DLD1 (cell line): ENCODE measurements around the gene GGT5.
"Not testable (repeated sequence)": the region's sequence is repeated elsewhere in the genome, so short reads cannot be mapped to it uniquely, and the experiment has no call there.

Experiments used
- in situ Hi-C: cut with HindIII; loops from 2 replicates; pipeline ENCODE4 v1.10.0; 2017; ENCODE audit warnings: low sequenced_read_pairs

Gene GGT5

DNA sequence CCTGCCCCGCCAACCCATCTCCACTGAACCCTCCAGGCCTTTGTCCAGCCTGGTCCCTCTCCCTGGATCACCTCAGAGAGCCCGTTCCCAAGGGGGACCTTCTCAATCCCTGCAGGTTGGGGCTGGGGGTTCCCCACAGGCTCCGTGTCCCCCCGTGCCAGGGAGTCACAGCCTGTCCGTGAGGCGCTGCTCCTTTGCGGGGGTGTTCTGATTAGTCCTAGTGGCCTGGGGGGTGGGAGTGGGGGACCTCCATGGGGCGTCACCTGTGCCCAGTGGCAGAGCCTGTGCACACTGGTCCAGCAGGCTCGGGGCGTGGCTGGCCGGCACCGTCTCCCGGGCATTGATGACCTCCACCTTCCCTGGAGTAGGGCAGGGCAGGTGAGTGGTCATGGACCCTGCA lies 11.6 kb downstream of the GGT5 start:
- in situ Hi-C loops: no loop called here

DNA sequence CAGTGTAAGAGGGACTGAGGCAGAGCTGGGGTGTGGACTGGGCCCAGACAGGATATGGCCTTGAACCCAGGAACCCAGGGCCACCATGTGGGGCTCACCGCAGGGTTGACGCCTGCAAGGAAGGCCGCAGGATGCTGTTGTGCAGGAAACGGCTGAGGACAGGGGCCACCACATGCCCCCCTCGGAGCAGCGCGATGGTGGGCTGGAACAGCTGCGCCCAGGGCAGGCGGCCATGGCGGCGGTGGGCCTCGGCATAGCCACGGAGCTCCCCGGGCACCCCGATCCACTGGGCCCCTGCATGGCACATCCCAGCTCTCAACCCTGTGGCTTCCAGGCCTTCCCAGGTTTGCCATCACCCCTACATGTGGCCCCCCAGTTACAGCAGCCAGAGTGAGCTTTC lies 12.2 kb downstream of the GGT5 start:
- in situ Hi-C loops: no loop called here

DNA sequence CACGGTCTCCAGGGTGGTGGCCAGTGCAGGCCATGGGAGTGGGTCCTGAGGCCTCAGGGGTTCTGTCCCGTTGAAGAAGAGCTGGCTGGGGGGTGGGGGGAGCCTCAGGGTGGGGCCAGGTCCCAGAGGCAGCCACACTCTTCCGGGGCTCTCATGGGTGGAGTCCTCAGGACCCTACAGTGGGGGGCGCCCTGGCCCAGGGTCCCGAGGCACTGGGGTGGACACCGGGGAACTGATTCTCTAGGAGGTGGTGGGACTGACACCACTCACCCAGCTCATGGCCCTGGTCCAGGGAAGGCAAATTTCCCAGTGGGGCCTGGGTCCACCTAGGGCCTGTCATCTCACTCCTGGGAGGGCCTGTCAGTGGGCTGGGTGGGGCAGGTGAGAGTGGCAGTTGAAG lies 12.8 kb downstream of the GGT5 start:
- in situ Hi-C loops: no loop called here

DNA sequence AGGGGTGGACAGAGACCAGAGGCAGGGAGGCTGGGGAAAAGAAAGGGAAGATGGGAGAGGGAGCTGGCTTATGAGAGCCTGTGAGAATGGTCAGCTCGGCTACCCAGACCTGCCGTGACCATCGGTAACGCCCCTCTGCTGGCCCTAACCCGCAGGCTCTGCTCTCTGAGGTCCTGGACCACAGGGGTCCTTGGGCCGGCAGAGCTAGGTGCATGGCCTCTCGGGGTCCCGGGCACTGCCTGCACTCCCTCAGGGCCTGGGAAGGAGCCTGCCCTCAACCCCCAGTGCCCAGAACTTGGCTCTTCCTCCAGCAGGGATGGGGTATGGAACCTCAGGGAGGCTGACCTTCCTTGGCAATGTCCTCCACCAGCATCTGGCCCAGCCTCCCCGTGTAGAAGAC lies 13.2 kb downstream of the GGT5 start:
- in situ Hi-C loops: no loop called here

DNA sequence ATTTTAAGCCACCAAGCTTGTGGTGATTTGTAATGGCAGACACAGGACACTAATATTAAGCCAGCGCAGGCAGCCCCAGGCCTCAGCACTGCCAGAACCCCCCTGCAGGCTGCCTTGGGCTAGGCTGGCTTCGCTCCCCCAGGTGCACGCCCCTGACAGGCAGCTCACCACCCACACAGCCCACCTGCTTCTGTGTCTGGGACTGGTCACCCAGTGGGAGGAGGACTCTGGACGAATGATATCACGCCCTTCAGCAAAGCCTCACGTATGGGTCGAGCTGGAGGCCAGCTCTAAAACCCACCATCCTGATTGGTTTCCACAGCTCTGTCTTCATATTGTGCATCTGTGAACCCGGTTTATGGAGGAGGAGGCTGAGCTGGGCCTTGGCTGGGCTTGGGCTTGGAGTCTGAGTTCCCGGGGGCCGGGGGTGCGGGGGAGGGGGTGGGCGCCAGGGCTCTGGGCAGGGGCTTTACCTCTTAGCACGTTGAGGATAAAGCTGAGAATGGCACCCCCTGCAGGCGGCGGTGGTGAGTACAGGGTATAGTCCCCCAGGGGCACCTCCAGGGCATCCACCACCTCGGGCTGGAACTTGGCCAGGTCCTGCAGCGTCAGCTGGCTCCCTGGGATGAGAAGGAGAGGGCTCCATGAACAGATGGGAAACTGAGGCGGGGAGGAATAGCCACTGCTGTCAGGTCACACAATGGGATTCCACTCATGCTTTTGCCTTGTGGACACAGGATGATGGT lies 13.8 kb downstream of the GGT5 start:
- in situ Hi-C loops: no loop called here

DNA sequence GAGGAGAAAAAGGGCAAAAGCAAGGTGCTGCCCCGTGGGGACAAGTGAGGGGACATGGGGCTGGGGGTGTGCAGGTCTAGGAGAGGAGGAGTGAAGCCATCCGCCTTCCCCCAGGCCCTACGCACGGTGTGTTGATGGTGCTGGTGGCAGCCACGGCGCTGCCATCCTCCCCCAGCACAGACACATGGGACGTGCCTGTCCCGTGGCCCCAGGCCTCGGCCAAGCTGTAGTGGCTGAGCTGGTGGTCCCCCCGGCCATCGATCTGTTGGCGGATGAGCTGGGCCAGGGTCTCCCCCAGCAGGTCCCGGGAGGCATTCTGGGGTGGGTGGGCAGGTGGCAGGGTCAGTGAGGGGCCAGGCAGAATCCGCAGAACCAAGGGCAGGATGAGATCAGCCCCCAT lies 18.9 kb downstream of the GGT5 start:
- in situ Hi-C loops: no loop called here

DNA sequence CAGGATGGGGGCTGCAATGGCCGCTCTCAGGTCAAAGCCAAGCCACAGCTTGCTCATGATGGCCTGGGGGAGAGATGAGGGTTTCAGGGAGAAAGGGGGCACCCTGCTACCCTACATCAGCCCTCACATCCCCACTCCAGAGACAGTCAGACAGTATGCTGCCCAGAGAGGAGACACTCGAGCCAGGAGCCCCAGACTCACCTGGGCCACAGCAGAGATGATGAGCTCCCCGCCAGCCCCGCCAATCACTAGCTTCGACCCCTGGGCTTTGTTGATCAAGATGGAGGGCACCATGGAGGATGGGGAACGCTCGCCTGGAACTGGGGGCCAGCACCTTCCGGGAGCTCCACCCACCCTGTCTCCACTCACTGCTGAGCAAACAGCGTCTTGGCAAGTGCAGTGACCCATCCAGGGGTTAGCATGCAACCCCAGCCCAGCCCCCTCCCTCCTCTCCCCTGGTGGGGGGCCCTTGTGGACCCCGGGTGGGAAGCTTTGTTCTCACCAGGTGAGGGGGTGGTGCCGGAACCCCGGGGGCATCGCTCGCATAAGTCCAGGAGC lies 19.8 kb downstream of the GGT5 start:
- in situ Hi-C loops: no loop called here

DNA sequence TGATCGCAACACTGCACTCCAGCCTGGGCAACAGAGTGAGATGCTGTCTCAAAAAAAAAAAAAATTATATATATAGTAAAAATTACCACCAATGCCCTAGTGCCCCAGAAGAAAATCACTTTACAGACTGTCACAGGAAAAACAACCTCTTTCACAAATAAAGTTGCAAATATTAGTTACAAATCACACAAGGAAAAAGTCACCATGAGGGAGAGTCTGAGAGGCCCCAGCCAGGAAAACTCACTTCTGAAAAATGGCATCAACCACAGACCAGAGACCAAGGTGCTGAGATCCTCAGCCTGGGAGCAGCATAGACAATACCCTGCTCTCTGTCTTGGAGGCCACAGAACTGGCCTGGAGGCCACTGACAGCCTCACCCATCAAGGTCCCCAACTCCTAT lies 20.4 kb downstream of the GGT5 start:
- in situ Hi-C loops: no loop called here

DNA sequence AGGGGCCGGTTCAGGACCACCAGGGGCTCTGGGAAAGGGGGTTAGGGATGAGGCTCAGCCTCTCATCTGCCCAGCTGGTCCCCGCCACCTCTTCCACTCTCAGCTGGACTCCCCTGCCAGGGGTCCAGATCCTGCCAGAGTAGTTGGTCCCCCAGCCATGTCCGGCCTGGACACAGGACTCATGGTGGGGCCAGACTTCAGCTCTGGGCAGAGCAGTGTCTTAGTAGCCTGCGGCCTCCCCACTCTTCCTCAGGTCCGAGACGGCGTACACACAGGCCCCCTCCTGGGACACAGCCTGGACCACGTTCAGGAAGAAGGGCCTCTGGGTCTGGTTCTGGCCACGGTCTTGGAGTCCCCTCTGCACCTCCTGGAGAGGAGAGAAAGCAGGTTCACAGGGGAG lies 25.1 kb downstream of the GGT5 start:
- in situ Hi-C loops: no loop called here

DNA sequence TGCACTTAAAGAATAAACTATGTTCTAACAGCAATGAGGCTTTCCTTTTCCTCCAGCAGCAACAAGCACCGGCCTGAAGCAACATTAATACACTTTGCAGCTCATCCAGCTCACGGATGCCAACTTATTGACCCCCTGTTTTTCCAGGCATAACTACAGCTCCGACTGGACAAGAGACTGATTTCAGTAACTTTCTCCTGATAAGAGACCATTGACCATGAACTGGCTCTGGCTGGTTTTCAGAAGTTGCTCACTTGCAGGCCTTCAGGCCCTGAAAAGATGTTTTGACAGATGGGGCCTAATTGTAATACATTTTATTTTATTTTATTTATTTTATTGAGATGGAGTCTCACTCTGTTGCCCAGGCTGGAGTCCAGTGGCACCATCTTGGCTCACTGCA lies 27.5 kb downstream of the GGT5 start:
- in situ Hi-C loops: no loop called here

DNA sequence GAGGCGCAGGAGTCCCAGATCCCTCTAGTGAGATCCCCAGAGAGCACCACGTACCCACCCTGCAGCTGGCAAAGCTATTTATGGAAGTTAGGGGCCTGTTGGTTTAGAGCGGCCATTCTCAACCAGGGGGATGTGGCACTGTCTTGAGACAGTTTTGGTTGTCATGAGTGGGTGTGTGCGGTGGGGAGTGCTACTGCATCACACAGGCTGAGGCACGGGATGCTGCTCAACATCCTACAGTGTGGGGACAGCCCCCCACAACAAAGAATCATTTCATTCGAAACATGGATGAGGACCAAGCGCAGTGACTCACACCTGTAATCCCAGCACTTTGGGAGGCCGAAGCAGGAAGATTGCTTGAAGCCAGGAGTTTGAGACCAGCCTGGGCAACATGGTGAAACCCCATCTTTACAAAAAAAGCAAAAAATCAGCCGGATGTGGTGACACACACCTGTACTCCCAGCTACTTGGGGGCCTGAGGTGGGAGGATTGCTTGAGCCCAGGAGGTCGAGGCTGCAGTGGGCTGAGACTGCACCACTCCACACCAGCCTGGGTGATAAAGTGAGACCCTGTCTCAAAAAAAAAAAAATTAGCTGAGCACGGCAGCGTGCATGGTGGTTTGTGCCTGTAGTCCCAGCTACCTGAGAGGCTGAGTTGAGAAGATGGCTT lies 28.2 kb downstream of the GGT5 start:
- in situ Hi-C loops: no loop called here

DNA sequence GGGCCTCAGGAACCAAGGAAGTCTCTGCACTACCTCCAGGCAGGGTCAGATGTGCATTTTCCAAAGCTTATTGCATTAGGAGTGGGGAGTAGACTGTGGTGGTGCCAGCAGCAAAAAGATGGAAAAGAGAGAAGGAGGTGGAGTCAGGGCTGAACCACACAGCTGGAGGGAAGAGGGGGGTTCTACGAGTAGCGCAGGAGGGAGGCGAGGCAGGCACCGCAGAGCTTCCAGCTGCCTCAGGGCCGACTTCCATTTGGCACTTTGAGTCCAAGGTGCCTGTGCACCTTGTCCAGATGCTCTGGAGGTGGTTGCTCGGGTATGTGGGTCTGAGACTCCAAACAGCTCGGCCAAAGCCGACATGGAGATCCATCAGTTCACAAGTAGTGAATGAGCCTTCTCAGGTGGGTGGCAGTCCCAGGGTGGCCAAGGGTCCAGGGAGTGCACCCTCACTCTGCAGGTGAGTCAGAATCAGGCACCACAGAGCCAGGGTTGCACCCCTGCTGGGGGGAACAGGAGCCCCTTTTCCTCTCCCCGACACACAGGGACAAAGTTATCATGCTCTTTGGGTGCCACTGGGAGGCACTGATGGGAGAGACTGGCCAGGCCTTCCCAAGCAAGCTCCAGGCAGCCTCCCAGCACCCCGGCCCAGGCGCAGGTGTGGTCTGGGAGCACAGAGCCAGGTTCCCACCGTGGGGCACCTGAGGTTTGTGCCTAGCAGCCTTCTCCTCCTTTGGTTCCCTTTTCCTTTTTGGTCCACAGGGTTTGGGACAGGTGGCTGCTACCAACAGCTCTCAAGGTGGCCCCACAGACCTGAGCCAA lies 30.2 kb downstream of the GGT5 start:
- in situ Hi-C loops: no loop called here

DNA sequence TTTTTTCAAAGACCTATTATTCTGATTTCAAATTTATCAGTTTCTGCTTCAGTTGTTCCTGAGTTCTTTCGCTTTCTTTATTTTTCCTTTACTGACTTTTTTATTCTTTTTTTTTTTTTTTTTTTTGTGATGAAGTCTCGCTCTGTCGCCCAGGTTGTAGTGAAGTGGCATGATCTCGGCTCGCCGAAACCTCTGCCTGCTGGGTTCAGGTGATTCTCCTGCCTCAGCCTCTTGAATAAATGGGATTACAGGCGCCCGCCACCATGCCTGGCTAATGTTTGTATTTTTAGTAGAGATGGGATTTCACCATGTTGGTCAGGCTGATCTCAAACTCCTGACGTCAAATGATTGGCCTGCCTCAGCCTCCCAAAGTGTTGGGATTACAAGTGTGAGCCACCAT lies 31.8 kb downstream of the GGT5 start:
- in situ Hi-C loops: not testable (repeated sequence)

DNA sequence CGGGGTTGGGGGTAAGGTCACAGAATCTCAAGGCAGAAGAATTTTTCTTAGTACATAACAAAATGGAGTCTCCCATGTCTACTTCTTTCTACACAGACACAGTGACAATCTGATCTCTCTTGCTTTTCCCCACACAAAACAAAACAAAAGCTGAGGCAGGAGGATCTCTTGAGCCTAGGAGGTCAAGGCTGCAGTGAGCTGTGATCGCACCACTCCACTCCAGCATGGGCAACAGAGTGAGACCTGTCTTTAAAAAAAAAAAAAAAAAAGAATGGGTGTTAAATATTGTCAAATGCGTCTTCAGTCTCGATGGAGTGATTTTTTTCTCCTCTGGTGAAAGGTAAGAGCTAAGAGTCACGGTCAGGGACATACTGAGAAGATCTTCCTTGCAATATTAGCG lies 33.2 kb downstream of the GGT5 start:
- in situ Hi-C loops: not testable (repeated sequence)

DNA sequence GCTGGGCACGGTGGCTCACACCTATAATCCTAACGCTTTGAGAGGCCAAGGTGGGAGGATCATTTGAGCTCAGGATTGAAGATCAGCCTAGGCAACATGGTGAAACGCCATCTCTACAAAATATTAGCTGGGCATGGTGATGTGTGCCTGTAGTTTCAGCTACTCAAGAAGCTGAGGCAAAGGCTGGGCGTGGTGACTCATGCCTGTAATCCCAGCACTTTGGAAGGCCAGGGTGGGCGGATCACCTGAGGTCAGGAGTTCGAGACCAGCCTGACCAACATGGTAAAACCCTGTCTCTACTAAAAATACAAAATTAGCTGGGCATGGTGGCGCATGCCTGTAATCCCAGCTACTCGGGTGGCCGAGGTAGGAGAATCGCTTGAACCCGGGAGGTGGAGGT lies 34.5 kb downstream of the GGT5 start:
- in situ Hi-C loops: not testable (repeated sequence)

DNA sequence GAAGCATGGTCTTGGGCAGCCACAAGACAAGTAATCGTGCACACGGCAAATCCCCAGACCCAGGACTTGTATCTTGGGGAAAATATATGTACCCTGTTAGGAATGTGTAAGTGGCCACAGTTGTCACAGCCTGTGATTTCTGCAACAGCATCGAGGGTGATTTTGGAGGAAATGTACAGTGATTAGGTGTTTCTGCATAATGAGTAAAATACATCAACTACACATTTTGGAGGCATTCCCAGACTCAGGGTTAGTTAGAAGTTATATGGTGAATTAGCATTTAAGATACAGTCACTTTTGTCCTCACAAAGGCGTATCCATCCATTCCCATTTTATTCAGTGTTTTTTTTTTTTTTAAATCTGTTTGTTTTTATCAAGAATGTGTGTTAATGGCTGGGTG lies 35.2 kb downstream of the GGT5 start:
- in situ Hi-C loops: no loop called here

DNA sequence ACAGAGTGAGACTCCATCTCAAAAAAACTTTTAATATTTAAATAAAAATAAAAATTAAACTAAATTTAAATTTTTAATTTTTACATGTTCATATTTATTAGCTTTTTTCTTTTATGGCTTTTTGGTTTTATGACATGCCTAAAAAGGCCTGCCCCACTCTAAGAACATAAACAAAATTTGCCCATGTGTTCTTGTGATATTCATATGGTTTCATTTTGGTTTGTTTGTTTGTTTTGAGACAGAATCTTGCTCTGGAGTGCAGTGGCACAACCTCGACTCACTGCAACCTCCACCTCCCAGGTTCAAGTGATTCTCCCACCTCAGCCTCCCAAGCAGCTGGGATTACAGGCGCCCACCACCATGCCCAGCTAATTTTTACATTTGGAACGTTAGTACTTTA lies 35.9 kb downstream of the GGT5 start:
- in situ Hi-C loops: no loop called here

DNA sequence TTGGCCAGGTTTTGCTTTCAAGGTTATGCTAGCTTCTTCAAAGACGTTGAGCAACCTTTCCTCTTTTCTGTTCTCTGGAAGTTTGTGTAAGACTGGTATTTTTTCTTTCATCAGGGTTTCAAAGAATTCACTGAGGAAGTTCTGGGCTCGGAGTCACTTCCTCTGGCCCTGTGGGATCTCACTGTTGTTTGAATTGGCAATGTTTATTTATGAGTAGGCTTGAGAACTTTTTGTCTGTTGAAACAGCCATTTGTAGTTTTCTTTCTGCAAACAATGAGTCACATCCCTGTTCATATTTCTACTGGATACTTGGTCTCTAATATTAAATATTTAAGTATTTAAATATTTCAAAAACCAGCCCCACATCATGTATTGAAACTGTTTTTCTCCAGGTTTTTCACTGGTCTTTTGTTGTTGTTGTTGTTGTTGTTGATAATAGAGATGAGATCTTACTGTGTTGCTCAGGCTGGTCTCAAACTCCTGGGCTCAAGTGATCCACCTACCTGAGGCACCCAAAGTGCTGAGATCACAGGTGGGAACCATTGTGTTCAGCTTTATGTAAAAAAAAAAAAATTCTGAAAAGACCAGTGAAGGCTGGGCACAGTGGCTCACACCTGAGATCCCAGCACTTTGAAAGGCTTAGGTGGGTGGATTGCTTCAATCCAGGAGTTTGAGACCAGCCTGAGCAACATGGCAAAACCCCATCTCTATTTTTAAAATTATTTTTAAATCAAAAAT lies 36.7 kb downstream of the GGT5 start:
- in situ Hi-C loops: no loop called here

DNA sequence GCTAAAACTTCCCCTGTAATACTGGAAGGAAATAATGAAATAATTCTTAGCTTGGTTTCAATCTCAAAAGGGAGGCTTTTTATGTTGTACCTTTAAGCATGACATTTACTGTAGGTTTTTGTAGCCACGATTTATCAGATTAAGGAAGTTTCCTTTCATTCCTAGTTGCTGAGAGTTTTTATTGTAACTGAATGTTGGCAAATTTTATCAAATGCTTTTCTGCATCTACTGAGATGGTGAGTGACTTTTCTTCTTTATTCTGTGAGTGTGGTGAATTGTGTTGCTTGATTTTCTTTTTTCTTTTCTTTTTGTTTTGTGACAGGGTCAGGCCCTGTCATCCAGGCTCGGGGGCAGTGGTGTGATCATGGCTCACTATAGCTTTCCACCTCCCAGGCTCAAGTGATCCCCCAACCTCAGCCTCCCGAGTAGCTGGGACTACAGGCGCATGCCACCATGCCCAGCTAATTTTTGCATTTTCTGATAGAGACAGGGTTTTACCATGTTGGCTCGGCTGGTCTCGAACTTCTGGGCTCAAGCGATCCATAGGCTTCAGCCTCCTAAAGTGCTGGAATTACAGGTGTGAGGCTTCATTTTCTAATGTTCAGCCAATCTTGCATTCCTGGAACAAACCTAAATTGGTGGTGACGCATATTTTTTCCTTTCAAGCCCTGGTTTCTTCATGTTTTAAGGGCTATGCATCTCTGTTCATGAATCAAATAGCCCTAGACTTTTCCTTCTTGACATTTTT lies 37.4 kb downstream of the GGT5 start:
- in situ Hi-C loops: no loop called here
